GM12891 (cell line): ENCODE data around the gene C12orf57.

ENCODE experiments used
- PAX5 ChIP-seq: IDR thresholded peaks from 2 replicates; pipeline ENCODE4 v1.6.1; 2011; ENCODE audit warnings: low read length, moderate library complexity, mild to moderate bottlenecking; ENCODE audit not compliant: insufficient read depth, severe bottlenecking
- POLR2A ChIP-seq: IDR thresholded peaks from 2 replicates; pipeline ENCODE4 v1.6.1; 2011; ENCODE audit warnings: low read depth, low read length, control low read depth
- SPI1 ChIP-seq: IDR thresholded peaks from 2 replicates; pipeline ENCODE4 v1.6.1; 2011; ENCODE audit warnings: low read depth, low read length, control low read depth

GRCh38 chr12:6954316-6955107 is 10.7 kb downstream of the C12orf57 start:
- TF ChIP-seq SPI1: no peak
- TF ChIP-seq PAX5: no peak
- 0 out of 2 replicates have a peak, but pooled peaks have one; percentile 4 for TF ChIP-seq POLR2A
